Measurements from ENCODE around the gene MYH3. TPM values are rescaled to one million over a fixed set of nuclear protein-coding genes. Genes with fewer than 3 reads are reported as not detected.

MYH3 gene
- total and polyA plus RNA-seq, 7 donors: 1.9 to 261 (median 5.8) TPM

DNA sequence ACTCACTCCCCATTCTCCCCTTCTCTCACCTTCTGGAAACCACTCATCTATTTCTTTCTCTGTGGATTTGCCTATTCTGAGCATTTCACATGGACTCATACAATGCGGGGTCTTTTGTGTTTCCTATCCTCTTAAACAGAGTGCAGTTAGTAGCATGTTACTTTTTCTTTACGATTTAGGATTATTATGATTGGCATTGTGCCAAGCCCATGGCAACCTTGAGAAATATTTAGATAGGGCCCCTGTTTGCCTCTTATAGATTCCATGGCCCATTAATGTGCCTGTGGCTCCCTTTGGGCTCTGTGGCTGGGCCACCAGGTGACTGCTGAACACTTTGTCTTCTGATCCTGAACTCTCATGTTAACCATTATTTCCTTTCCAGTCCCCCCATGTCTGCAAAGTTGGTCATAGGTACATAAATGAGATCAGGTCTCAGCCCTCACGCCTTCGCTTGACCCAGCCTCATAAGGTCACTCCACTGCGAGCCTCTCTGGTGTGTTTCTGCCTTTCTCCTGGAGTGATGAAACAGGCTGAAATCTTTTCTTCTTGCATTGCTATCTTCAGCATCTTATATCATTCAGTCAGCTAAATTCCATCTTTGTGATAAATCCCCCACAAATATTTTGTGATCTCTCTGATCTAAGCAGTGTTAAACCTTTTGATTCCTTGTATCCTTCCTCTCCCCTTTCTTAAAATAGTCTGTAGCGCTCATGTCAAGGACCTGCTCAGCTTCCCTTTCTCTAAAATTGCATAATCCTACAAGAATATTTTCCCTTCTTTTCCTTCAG, 44.0 kb downstream of the MYH3 start:
- Histone ChIP-seq H3K9me3 (no peaks in the 10 kb centered on the region), H3K4me3 (peak overlapping the region; percentile 49), H3K27me3 (ENCODE audit: insufficient read depth in 3 of 3, low read length in 2 of 3) (no peaks in the 10 kb centered on the region), H3K4me1 (peaks cover 8% of the 10 kb centered on the region), H3K36me3 (ENCODE audit: insufficient read depth in 1 of 2, low read depth in 1 of 2) (no peaks in the 10 kb centered on the region), H3K27ac (peak overlapping the region; percentile 84)
- intact Hi-C loops (cut with DNase I): loop anchor here (5.0 to 10.0 kb wide), 4 partner anchors 68 to 688 kb away; partner anchors contain the start of genes MYH1 (in 1 of the 2) and MYH2 (in 1 of the 2)
- no peak for DNase-seq
- 47 to 72% (median 58%) methylated on average over 6 of the region's 6 CpGs for WGBS, 3 donors
- TF ChIP-seq, protein P1, sequence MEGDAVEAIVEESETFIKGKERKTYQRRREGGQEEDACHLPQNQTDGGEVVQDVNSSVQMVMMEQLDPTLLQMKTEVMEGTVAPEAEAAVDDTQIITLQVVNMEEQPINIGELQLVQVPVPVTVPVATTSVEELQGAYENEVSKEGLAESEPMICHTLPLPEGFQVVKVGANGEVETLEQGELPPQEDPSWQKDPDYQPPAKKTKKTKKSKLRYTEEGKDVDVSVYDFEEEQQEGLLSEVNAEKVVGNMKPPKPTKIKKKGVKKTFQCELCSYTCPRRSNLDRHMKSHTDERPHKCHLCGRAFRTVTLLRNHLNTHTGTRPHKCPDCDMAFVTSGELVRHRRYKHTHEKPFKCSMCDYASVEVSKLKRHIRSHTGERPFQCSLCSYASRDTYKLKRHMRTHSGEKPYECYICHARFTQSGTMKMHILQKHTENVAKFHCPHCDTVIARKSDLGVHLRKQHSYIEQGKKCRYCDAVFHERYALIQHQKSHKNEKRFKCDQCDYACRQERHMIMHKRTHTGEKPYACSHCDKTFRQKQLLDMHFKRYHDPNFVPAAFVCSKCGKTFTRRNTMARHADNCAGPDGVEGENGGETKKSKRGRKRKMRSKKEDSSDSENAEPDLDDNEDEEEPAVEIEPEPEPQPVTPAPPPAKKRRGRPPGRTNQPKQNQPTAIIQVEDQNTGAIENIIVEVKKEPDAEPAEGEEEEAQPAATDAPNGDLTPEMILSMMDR (IDR thresholded peaks at IDR 0.05): no peak
- ATAC-seq: peak; percentile 22 to 55 (median 34)

DNA sequence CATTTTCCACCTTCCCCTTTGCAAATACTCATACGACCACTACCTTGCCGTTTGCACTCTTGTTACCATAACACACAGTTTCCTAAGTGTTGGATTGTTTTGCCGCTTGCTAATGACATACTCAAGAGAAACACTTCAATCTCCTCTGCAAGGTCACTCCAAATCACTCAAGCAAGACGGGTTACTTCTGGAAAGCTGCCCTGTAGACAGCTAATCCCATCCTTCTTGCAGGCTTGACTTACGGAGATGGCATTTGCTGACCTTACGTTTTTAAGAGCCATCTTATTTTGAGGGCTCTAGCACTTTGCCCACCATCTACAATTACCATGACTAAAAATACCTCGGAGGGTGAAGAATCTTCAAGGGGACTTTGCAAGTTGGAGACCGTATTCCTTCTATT, 46.2 kb downstream of the MYH3 start:
- Histone ChIP-seq H3K27me3 (ENCODE audit: insufficient read depth in 3 of 3, low read length in 2 of 3) (no peaks in the 10 kb centered on the region), H3K27ac (peak overlapping the region; percentile 84), H3K4me1 (no peaks in the 10 kb centered on the region), H3K36me3 (ENCODE audit: insufficient read depth in 1 of 2, low read depth in 1 of 2) (no peaks in the 10 kb centered on the region), H3K4me3 (peak overlapping the region; percentile 13), H3K9me3 (no peaks in the 10 kb centered on the region)
- DNase-seq: no peak
- ATAC-seq: peak; percentile 34 to 68 (median 52)
- intact Hi-C loops (cut with DNase I): loop anchor here (5.0 to 10.0 kb wide), 4 partner anchors 66 to 686 kb away; partner anchors contain the start of genes MYH1 (in 1 of the 2) and MYH2 (in 1 of the 2)
- WGBS, 3 donors: 44 to 70% (median 52%) methylated on average over 8 of the region's 8 CpGs
- TF ChIP-seq, protein P1 (IDR thresholded peaks at IDR 0.05): no peak

DNA sequence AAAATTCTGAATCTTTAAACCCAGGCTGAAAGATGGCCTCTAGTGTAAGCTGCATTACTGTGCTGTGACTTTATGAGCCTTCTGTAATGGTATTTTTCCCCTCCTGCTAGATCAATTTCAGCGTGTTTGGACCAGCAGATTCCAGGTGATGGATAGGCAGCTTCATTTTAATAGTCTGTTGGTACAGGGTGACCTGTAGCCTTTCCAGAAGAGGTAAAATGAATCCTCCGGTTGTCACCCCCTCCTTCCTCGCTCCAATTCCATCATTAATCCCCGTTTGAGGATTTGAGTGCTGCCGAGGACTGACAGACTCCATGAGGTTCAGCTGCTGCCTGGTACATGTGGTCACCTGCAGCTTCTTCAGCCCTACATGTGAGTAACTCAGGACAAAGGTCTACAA, 48.9 kb downstream of the MYH3 start:
- intact Hi-C loops (cut with DNase I): no loop called here
- peak overlapping the region; percentile 84 for H3K27ac ChIP-seq
- TF ChIP-seq, protein P1 (IDR thresholded peaks at IDR 0.05): no peak

GRCh38 chr17:10606110-10606509, 51.0 kb downstream of the MYH3 start:
- 50 to 73% (median 67%) methylated on average over 3 of the region's 3 CpGs for WGBS, 3 donors

More for the DNA sequence above, 48.9 kb downstream of the MYH3 start:
- DNase-seq (no peak), ATAC-seq (peak in 1 of 4 donors; percentile 1)
- Histone ChIP-seq H3K27me3 (ENCODE audit: insufficient read depth in 3 of 3, low read length in 2 of 3) (no peaks in the 10 kb centered on the region), H3K4me3 (no peak overlapping the region), H3K9me3 (no peaks in the 10 kb centered on the region), H3K4me1 (peaks cover 5% of the 10 kb centered on the region), H3K36me3 (ENCODE audit: insufficient read depth in 1 of 2, low read depth in 1 of 2) (no peaks in the 10 kb centered on the region)
- WGBS, 3 donors: 33 to 62% (median 46%) methylated on average over 5 of the region's 5 CpGs

More at GRCh38 chr17:10606110-10606509, 51.0 kb downstream of the MYH3 start:
- Histone ChIP-seq H3K36me3 (ENCODE audit: insufficient read depth in 1 of 2, low read depth in 1 of 2) (no peaks in the 10 kb centered on the region), H3K4me1 (peaks cover 15% of the 10 kb centered on the region), H3K9me3 (no peaks in the 10 kb centered on the region), H3K4me3 (peak overlapping the region; percentile 28), H3K27me3 (ENCODE audit: insufficient read depth in 3 of 3, low read length in 2 of 3) (no peaks in the 10 kb centered on the region), H3K27ac (peak overlapping the region; percentile 87)
- intact Hi-C loops (cut with DNase I): no loop called here
- ATAC-seq: no peak
- DNase-seq: no peak
- TF ChIP-seq, protein P1 (IDR thresholded peaks at IDR 0.05): no peak
